ENCODE measurements around the gene MDN1.
"Not testable (repeated sequence)": the region's sequence is repeated elsewhere in the genome, so short reads cannot be mapped to it uniquely, and the experiment has no call there.

MDN1 gene

DNA sequence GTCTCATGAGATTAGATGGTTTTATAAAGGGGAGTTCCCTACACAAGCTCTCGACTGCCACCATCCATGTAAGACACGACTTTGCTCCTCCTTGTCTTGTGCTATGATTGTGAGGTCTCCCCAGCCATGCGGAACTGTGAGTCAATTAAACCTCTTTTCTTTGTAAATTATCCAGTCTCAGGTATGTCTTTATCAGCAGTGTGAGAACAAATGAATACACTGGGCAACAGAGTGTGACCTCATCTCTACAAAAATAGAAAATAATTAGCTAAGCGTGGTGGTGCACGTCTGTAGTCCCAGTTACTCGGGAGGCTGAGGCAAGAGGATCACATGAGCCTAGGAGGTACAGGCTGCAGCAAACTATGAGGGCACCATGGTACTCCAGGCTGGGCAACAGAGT lies 51.3 kb downstream of the MDN1 start:
- DNase-seq (ENCODE audit: low read depth in 3 of 3): no peak

- no peak for DNase-seq (ENCODE audit: low read depth in 3 of 3)
Measured at GRCh38 chr6:89763550-89763949, 56.0 kb downstream of the MDN1 start.

DNA sequence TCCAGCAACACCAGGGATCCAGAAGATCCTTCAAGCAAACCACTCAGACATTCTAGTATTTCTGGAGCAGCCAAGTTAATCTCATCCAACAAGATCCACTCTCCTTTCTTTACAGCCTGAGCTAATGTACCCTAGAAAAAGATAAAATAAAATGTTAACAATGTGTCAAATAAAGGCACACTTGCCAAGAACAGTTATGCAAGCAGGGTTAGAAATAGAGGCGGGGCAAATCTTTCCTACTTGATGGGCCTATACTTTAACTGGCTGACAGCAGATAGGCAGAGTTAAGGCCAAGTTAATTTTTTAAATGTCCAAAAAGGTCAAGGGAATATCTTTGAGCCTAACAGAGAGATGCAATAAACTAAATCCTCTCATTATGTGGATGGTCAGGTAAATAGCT lies 60.8 kb downstream of the MDN1 start:
- no peak for DNase-seq (ENCODE audit: low read depth in 3 of 3)

DNA sequence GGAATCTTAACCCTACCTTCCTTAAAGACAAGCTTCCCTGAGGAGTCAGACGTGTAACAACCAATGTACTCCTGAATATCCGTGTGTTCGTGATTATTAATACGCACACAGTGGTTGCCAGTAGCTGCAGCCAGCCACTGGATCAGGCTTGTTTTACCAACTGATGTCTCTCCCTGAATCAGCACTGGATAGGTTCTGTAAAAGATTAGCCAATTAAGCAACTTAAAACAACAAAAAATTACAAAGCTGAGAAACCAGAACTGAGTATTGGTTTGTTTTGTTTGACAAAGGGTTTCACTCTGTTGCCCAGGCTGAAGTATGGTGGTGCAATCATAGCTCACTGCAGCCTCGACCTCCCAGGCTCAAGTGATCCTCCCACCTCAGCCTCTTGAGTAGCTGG lies 69.3 kb downstream of the MDN1 start:
- no peak for DNase-seq (ENCODE audit: low read depth in 3 of 3)

DNA sequence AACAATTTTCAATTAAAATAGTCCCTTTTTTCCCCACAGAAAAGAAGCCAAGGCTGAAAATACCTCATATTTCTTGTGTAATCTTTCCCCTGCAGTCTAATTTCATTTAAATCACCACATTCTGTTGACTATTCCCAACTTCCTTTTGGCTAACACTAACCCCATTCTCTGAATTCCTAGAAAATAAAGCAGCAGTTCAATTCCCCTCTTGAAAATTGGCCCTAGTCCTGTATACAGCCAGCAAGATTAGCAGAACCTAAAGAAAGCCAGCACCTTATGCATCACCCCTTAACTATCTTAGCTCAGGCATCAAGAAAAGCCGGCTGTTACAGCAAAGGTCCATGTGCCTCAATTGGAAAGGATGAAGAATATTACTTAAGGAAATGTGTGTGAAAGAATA lies 69.7 kb downstream of the MDN1 start:
- no peak for DNase-seq (ENCODE audit: low read depth in 3 of 3)

DNA sequence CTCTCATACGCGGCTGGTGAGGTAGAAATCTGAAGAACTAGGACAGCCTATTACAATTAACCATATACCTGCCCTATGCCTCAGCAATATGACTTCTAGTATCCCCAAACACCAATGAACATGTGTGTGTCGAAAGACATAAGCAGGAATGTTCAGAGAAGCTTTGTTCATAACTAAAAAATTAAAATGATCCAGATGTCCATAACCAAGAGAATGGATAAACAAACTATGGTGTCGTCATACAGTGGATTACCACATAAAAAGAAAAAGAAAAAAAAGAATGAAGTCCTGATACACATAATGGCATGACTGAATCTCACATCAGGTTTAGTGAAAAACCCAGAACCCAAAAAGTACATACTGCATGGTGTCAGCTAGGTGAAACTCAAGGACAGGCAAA lies 73.9 kb downstream of the MDN1 start:
- no peak for DNase-seq (ENCODE audit: low read depth in 3 of 3)

GRCh38 chr6:89745096-89745495 lies 74.5 kb downstream of the MDN1 start:
- no peak for DNase-seq (ENCODE audit: low read depth in 3 of 3)

DNA sequence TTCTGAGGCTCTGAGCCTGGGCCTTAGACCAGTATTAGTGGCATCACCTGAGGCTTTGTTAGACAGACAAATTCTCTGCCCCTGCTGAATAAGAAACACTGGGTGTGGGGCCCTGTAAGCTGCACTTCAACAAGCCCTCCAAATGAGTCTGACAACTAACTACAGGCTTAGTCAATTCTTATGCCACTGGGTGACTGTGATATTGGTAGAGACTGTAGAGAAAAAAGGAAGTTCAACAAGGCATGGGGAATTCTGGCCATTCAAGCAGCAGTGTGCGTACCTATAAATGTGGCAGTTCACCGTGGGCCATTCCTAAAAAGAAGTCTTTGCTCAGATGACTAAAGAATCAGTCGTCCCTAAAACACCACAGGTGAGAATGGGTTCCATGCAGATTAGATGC lies 82.7 kb downstream of the MDN1 start:
- no peak for DNase-seq (ENCODE audit: low read depth in 3 of 3)

DNA sequence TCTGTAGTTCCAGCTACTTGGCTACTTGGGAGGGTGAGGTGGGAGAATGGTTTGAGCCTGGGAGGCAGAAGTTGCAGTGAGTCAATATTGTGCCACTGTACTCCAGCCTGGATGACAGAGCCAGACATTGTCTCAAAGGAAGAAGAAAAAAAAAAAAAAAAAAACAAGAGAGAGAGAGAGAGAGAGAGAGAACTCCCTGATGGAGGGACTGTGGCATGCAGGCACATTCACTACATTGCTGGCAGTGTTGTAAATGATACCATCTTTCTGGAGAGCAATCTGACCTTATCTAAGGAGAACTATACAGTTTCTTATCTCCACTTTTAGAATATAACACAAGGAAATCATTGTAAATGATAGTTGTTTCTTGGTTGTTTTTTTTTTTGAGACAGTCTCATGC lies 85.1 kb downstream of the MDN1 start:
- no peak for DNase-seq (ENCODE audit: low read depth in 3 of 3)

GRCh38 chr6:89731924-89732567 lies 87.5 kb downstream of the MDN1 start:
- DNase-seq (ENCODE audit: low read depth in 3 of 3): no peak

DNA sequence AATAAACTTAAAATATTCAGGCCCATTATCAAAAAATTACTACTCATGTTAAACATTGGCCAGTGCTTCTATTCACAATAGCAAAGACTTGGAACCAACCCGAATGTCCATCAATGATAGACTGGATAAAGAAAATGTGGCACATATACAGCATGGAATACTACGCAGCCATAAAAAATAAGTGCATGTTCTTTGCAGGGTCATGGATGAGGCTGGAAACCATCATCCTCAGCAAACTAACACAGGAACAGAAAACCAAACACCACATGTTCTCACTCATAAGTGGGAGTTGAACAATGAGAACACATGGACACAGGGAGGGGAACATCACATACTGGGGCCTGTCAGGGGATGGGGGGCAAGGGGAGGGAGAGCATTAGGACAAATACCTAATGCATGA lies 88.3 kb downstream of the MDN1 start:
- DNase-seq (ENCODE audit: low read depth in 3 of 3): not testable (repeated sequence)

DNA sequence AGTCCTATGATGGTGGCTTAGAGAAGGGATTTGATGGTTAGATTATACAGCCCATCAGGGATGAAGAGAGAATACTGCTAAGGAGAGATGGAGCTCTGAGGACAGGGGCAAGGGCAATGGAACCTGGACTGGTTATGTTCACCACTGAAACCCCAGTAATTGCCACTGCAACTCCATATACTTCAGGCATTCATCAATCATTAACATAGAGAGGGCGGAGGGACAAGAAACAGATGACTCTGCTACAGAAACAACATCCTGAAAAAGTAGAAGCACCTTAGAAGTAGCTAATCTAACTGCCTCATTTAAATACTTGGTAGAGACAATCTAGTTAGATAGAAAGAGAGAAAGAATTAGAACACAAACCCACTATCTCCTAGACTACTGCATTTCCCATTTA lies 89.8 kb downstream of the MDN1 start:
- DNase-seq (ENCODE audit: low read depth in 3 of 3): no peak

GRCh38 chr6:89727501-89727900 lies 92.1 kb downstream of the MDN1 start:
- DNase-seq (ENCODE audit: low read depth in 3 of 3): no peak

GRCh38 chr6:89724981-89725380 lies 94.6 kb downstream of the MDN1 start:
- no peak for DNase-seq (ENCODE audit: low read depth in 3 of 3)

GRCh38 chr6:89723046-89723445 lies 96.5 kb downstream of the MDN1 start:
- DNase-seq (ENCODE audit: low read depth in 3 of 3): no peak

DNA sequence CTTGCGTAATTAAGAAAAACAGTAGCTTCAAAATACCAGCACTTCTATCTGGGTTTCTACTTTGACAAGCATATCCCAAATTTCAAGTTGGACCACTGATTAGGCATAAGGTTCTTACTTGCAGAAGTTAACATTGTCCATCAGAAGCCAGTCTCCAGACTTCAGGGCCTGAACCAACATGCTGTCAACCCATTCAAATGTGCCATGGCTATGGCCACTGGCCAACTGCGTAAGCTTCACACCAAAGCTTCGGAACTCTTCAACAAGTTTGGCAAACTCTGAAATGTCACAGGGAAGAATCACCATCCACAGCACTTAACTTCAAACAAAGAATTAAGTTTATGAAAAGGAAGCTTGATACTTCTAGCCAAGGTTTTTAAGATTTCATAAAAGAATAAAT lies 103.1 kb downstream of the MDN1 start:
- DNase-seq (ENCODE audit: low read depth in 3 of 3): no peak

- DNase-seq (ENCODE audit: low read depth in 3 of 3): no peak
Measured at GRCh38 chr6:89711801-89712200, 107.8 kb downstream of the MDN1 start.

DNA sequence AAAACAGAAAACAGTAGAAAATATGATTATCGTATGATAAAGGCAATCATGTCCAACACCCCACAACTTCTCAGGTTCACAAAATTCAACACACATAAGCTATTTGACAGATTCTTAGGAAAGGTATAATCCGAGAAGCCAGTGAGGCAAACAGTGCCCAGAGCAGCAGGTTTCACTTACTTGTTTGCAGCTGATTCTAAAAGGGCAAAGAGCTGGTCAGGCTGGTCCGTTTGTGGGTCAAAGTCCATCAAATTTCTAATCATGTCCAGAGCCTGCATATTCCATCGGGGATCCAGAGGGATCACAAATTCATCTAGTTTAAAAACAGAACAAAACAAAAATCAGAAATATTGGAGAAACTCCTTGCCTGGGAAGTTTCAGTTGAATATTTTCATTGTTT lies 111.3 kb downstream of the MDN1 start:
- DNase-seq (ENCODE audit: low read depth in 3 of 3): no peak

GRCh38 chr6:89707766-89708165 lies 111.8 kb downstream of the MDN1 start:
- no peak for DNase-seq (ENCODE audit: low read depth in 3 of 3)

DNA sequence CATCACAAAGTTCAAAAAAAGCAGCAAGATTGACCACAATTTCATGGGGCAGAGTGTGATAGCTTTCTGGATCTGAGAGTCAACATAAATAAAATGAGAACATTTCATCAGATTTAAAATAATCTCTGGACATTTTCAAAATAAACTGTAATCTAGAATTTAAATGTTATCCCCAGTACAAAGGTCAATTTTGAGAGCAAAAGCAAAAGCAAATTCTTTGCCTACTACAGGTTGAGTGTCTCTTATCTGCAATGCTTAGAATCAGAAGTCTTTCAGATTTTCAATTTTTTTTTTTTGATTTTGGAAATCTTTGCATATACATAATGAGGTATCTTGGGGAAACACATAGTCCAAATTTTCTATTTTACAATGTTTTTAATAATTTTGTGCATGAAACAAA lies 113.5 kb downstream of the MDN1 start:
- DNase-seq (ENCODE audit: low read depth in 3 of 3): no peak

DNA sequence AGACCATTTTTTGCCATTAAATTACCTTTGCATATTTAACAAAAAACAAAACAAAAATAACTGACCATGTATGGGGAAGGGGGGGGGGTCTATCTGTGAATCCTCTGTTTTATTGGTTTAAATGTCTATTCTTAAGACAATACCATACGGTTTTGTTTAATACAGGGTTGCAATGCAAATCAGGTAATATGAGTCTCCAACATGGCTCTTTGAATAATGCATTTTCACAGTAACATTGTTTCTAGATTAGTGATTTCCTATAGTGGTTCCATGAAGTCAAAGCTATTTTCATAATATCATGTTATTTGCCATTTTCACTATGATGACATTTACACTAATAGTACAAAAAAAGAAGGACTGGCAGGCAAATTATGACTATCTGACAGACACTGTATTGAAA lies 116.3 kb downstream of the MDN1 start:
- DNase-seq (ENCODE audit: low read depth in 3 of 3): no peak

GRCh38 chr6:89702349-89702748 lies 117.2 kb downstream of the MDN1 start:
- no peak for DNase-seq (ENCODE audit: low read depth in 3 of 3)

- DNase-seq (ENCODE audit: low read depth in 3 of 3): no peak
Measured at GRCh38 chr6:89695667-89696066, 123.9 kb downstream of the MDN1 start.

DNA sequence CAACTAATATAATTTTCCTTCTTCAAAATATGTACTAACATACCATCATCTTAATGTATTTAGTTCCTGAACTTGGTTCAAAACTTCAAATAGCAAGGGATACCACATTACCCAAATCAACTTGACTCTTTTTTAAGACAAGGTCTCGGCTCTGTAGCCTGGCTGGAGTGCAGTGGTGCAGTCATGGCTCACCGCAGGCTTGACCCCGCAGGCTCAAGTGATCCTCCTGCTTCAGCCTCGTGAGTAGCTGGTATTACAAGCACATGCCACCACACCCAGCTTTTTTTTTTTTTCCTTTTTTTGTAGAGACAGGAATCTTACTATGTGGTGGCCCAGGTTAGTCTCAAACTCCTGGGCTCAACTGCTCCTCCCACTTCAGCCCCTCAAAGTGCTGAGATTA lies 125.2 kb downstream of the MDN1 start:
- no peak for DNase-seq (ENCODE audit: low read depth in 3 of 3)

DNA sequence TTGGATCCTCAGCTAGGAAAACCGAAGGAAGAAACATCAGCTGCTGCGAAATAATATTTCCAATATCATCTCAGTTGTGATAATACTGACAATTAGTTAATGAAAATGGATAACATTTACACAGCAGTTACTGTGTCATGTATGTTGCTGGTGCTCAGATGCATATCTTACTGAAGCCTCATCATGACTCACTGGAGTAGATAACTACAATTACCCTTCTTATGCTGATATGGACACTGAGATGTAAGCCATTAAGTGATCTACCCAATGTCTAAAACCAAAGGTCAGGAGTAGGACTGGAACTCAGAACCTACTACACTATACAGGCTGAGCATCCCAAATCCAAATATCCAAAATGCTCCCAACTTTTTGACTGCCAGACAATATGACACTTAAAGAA lies 126.4 kb downstream of the MDN1 start:
- no peak for DNase-seq (ENCODE audit: low read depth in 3 of 3)
